Limb (tissue), 2 donors: ENCODE data around the gene POLA2.
A peak's percentile ranks its signal among the peaks of the same experiment; 100 is the strongest.
"Not testable (repeated sequence)": the region's sequence is repeated elsewhere in the genome, so short reads cannot be mapped to it uniquely, and the experiment has no call there.

ENCODE experiments used
- DNase-seq, 2 donors: peaks; one replicate each; pipeline ENCODE4 v3.0.0-alpha.2; 2016; ENCODE audit errors: extremely low spot score in 2 of 2

Gene POLA2

DNA sequence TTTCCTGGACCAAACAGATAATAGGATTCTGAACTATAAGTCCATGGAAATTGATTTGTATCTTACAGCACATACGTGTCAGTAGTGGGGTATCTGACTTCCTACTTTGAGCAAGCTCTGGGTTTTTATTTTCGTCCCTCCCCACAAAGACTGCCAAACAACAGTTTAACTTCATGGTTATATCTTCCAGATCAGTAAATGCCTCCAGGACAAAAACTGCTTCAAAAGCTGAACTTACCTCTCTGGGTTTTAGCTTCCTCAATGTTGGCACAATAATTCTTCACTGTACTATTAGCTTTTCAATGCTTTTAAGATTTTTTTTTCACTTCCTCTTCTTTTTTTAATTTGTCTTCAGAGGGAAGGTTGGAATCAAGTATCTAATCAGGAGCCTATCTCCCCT lies 67.7 kb downstream of the POLA2 start:
- DNase-seq: no peak

DNA sequence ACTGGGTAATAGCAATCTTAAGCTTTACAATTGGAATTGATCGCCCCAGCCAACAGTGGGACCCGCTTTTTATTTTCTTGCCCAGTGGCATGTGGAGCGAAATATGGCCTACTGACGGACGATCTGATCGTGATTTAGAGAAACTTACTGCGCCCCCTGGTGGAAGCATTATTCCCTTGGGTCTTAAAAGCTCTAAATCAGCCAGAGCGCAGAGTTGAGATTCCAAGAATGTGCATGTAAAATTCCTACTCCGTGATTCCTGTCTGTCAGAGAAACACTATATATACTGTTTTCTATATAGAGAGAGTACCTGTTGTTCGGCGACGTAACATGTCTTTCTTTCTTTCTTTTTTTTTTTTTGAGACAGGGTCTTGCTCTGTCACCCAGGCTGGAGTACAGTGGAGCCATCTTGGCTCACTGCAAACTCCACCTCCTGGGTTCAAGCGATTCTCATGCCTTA lies 68.2 kb downstream of the POLA2 start:
- DNase-seq: peak; percentile 85 to 87

DNA sequence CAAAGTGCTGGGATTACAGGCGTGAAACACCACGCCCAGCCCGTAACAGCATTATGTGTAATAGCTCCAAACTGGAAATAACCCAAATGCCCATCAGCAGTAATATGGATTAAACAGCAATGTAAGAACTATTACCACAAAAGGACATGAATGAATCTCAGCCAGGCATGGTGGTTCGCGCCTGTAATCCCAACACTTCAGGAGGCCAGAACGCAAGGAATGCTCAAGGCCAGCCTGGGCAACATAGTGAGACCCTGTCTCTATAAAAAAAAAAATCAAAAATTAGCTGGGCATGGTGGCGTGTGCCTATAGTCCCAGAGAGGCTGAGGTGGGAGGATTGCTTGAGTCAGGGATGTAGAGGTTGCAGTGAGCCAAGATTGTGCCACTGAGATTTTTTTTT lies 68.8 kb downstream of the POLA2 start:
- no peak for DNase-seq

DNA sequence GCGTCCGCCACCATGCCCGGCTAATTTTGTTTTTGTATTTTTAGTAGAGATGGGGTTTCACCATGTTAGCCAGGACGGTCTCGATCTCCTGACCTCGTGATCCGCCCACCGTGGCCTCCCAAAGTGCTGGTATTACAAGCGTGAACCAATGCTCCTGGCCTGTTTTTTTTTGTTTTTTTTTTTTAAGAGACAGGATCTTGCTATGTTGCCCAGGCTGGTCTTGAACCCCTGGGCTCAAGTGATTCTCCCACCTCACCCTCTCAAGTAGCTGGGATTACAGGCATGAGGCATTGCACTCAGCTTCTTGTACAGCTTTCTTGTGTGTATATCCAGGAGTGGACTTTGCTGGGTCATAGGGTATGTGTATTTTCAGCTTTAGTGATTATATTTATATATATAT lies 70.8 kb downstream of the POLA2 start:
- DNase-seq: not testable (repeated sequence)

DNA sequence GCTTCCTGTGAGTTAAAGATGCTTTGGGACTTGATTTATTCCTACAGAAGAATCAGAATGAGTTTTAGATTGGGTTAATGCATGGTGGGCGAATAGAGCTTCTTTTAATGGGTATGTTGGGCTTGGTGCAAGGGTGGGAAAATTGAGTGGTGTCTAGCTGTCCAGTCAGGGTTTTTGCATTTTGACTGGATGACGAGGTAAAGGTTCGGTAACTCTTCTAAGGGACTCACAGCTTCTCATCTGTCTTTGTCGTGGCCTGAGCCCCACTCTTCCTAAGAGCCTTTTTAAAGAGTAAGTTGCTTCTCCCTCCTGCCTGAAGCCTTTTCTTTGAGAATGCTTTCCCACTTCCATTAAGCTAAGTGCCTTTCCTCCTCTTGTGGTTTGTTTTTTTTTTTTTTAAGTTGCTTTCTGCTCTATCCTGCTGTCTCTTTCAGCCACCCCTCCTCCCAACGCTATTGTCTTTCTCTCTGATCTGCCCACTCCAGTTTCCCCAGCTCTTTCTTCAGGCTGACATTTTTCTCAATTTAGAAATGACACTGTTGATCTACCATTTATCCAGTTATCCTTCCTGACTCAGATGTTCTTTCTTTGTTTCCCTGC lies 73.0 kb downstream of the POLA2 start:
- no peak for DNase-seq

- no peak for DNase-seq
Observed at GRCh38 chr11:65338676-65339075, 76.9 kb downstream of the POLA2 start.

DNA sequence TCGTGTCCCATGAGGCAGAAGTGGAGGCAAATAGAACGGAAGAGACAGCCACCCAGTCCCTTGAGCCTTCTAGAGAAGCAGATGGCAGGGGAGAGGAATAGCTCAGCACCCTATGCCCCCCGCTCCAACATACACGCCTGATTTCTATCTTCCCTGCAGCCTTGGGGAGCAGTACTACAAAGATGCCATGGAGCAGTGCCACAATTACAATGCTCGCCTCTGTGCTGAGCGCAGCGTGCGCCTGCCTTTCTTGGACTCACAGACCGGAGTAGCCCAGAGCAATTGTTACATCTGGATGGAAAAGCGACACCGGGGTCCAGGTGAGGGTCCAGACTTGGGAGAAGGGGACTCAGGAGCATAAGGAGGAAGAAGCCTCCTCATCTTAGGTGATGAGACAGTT lies 78.5 kb downstream of the POLA2 start:
- no peak for DNase-seq

DNA sequence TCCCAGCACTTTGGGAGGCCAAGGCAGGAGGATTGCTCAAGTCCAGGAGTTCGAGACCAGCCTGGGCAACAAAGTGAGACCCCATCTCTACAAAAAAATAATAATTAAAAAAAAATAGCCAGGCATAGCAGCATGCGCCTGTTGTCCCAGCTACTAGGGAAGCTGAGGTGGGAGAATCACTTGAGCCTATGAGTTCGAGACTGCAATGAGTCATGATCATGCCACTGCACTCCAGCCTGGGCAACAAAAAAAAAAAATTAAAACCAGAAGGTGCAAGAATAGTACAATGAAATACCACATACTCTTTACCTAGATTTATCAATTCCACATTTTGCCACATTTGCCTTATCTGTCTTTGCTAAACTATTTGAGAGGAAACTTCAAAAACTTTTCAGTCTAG lies 80.1 kb downstream of the POLA2 start:
- DNase-seq: no peak
